ENCODE measurements around the gene NKX2-3.

Gene NKX2-3

GRCh38 chr10:99526861-99527504 is 5.8 kb upstream of the NKX2-3 start:
- DNase-seq (ENCODE audit: low spot score): no peak

- no peak for DNase-seq (ENCODE audit: low spot score)
These were observed 4.9 kb upstream of the NKX2-3 start for GRCh38 chr10:99527526-99528493.

GRCh38 chr10:99528494-99529441 is 4.0 kb upstream of the NKX2-3 start:
- DNase-seq (ENCODE audit: low spot score): no peak

GRCh38 chr10:99529591-99530107 is 3.1 kb upstream of the NKX2-3 start:
- no peak for DNase-seq (ENCODE audit: low spot score)

- DNase-seq (ENCODE audit: low spot score): no peak
These were observed 2.4 kb upstream of the NKX2-3 start for GRCh38 chr10:99530108-99531025.

- DNase-seq (ENCODE audit: low spot score): no peak
These were observed 1.6 kb upstream of the NKX2-3 start for GRCh38 chr10:99531026-99531695.

GRCh38 chr10:99531696-99532593 is 797 bp upstream of the NKX2-3 start:
- DNase-seq (ENCODE audit: low spot score): no peak

GRCh38 chr10:99533496-99534449 is 1.0 kb downstream of the NKX2-3 start:
- DNase-seq (ENCODE audit: low spot score): no peak

GRCh38 chr10:99534450-99534938 is 1.8 kb downstream of the NKX2-3 start:
- DNase-seq (ENCODE audit: low spot score): no peak

- no peak for DNase-seq (ENCODE audit: low spot score)
These were observed 2.4 kb downstream of the NKX2-3 start for GRCh38 chr10:99534939-99535763.

- no peak for DNase-seq (ENCODE audit: low spot score)
These were observed 3.1 kb downstream of the NKX2-3 start for GRCh38 chr10:99535764-99536337.

- no peak for DNase-seq (ENCODE audit: low spot score)
These were observed 3.8 kb downstream of the NKX2-3 start for GRCh38 chr10:99536338-99537085.

- DNase-seq (ENCODE audit: low spot score): no peak
These were observed 4.6 kb downstream of the NKX2-3 start for GRCh38 chr10:99537086-99537988.

GRCh38 chr10:99537989-99538917 is 5.5 kb downstream of the NKX2-3 start:
- DNase-seq (ENCODE audit: low spot score): no peak
